ENCODE measurements around the gene PCF11.

Gene PCF11

GRCh38 chr11:83152264-83152663, 4.7 kb upstream of the PCF11 start:
- no peak for TF ChIP-seq TAF1 (IDR thresholded peaks at IDR 0.05; ENCODE audit: borderline replicate concordance, insufficient read depth, low read length)
- no peak for TF ChIP-seq REST (IDR thresholded peaks at IDR 0.05; ENCODE audit: insufficient read depth in 1 of 2, low read depth in 2 of 2, low read length in 2 of 2)
- no peak for TF ChIP-seq SIN3A (IDR thresholded peaks at IDR 0.05; ENCODE audit: borderline replicate concordance, insufficient read depth, low read length)
- no peak for TF ChIP-seq POLR2AphosphoS5 (IDR thresholded peaks at IDR 0.05; ENCODE audit: low read depth, low read length)
- TF ChIP-seq FOXP2 (optimal IDR thresholded peaks at IDR 0.05; ENCODE audit: borderline replicate concordance, extremely low read depth, extremely low read length, insufficient read depth): no peak

GRCh38 chr11:83153764-83154163, 3.2 kb upstream of the PCF11 start:
- TF ChIP-seq POLR2AphosphoS5 (IDR thresholded peaks at IDR 0.05; ENCODE audit: low read depth, low read length) (no peak), TAF1 (IDR thresholded peaks at IDR 0.05; ENCODE audit: borderline replicate concordance, insufficient read depth, low read length) (no peak), REST (IDR thresholded peaks at IDR 0.05; ENCODE audit: insufficient read depth in 1 of 2, low read depth in 2 of 2, low read length in 2 of 2) (no peak), FOXP2 (optimal IDR thresholded peaks at IDR 0.05; ENCODE audit: borderline replicate concordance, extremely low read depth, extremely low read length, insufficient read depth) (no peak), SIN3A (IDR thresholded peaks at IDR 0.05; ENCODE audit: borderline replicate concordance, insufficient read depth, low read length) (no peak)

GRCh38 chr11:83156144-83156995, 561 bp upstream of the PCF11 start:
- TF ChIP-seq TAF1 (IDR thresholded peaks at IDR 0.05; ENCODE audit: borderline replicate concordance, insufficient read depth, low read length) (peak; percentile 25; the same call in 1 of the 2 replicates), FOXP2 (optimal IDR thresholded peaks at IDR 0.05; ENCODE audit: borderline replicate concordance, extremely low read depth, extremely low read length, insufficient read depth) (no peak), REST (IDR thresholded peaks at IDR 0.05; ENCODE audit: insufficient read depth in 1 of 2, low read depth in 2 of 2, low read length in 2 of 2) (0 out of 4 replicates have a peak, but pooled peaks of 1 of the 2 experiments have one; percentile 21), POLR2AphosphoS5 (IDR thresholded peaks at IDR 0.05; ENCODE audit: low read depth, low read length) (no peak; the same call in 1 of the 2 replicates), SIN3A (IDR thresholded peaks at IDR 0.05; ENCODE audit: borderline replicate concordance, insufficient read depth, low read length) (0 out of 2 replicates have a peak, but pooled peaks have one; percentile 10)

- no peak for TF ChIP-seq TAF1 (IDR thresholded peaks at IDR 0.05; ENCODE audit: borderline replicate concordance, insufficient read depth, low read length)
- 0 out of 2 replicates have a peak, but pooled peaks have one; percentile 14 for TF ChIP-seq POLR2AphosphoS5 (IDR thresholded peaks at IDR 0.05; ENCODE audit: low read depth, low read length)
- peak; percentile 52; the same call in 1 of the 2 replicates for TF ChIP-seq SIN3A (IDR thresholded peaks at IDR 0.05; ENCODE audit: borderline replicate concordance, insufficient read depth, low read length)
- TF ChIP-seq FOXP2 (optimal IDR thresholded peaks at IDR 0.05; ENCODE audit: borderline replicate concordance, extremely low read depth, extremely low read length, insufficient read depth): no peak
- 0 out of 4 replicates have a peak, but pooled peaks of 1 of the 2 experiments have one; percentile 8 for TF ChIP-seq REST (IDR thresholded peaks at IDR 0.05; ENCODE audit: insufficient read depth in 1 of 2, low read depth in 2 of 2, low read length in 2 of 2)
Measured at GRCh38 chr11:83157594-83158356, 844 bp downstream of the PCF11 start.

Data from PFSK-1 (cell line).